A204.1 (cell line): Measurements from ENCODE around the gene TBX19.

ENCODE experiments used
- FAIRE-seq: peaks from 2 replicates; lab custom pipeline; 2012; peaks lifted over from hg19 to GRCh38; lab: Jason Lieb, UNC

TBX19 gene

GRCh38 chr1:168280296-168280927 lies at the start of gene TBX19:
Gene TBX19, plus strand, starts transcription at chr1:168280877. Its CDS starts 214 bp downstream, at chr1:168281091.
- FAIRE-seq = no peak

- no peak for FAIRE-seq
Observed at GRCh38 chr1:168234846-168235547, 45.7 kb upstream of the TBX19 start.

- no peak for FAIRE-seq
Observed at GRCh38 chr1:168235548-168235885, 45.2 kb upstream of the TBX19 start.

GRCh38 chr1:168235937-168236336 lies 44.7 kb upstream of the TBX19 start:
- no peak for FAIRE-seq

- no peak for FAIRE-seq
Observed at GRCh38 chr1:168236836-168237611, 43.7 kb upstream of the TBX19 start.

GRCh38 chr1:168243198-168243597 lies 37.5 kb upstream of the TBX19 start:
- FAIRE-seq = no peak

GRCh38 chr1:168243636-168244212 lies 37.0 kb upstream of the TBX19 start:
- FAIRE-seq = no peak

- FAIRE-seq = no peak
Observed at GRCh38 chr1:168245042-168245441, 35.6 kb upstream of the TBX19 start.

GRCh38 chr1:168246506-168246905 lies 34.2 kb upstream of the TBX19 start:
- no peak for FAIRE-seq

- FAIRE-seq = no peak
Observed at GRCh38 chr1:168252204-168252733, 28.4 kb upstream of the TBX19 start.

GRCh38 chr1:168256164-168256563 lies 24.5 kb upstream of the TBX19 start:
- no peak for FAIRE-seq

GRCh38 chr1:168257397-168257796 lies 23.3 kb upstream of the TBX19 start:
- no peak for FAIRE-seq

- no peak for FAIRE-seq
Observed at GRCh38 chr1:168259567-168259966, 21.1 kb upstream of the TBX19 start.

- FAIRE-seq = no peak
Observed at GRCh38 chr1:168260393-168260792, 20.3 kb upstream of the TBX19 start.

GRCh38 chr1:168261390-168261789 lies 19.3 kb upstream of the TBX19 start:
- FAIRE-seq = no peak

GRCh38 chr1:168263130-168263529 lies 17.5 kb upstream of the TBX19 start:
- no peak for FAIRE-seq

- no peak for FAIRE-seq
Observed at GRCh38 chr1:168264296-168264695, 16.4 kb upstream of the TBX19 start.

GRCh38 chr1:168265596-168265995 lies 15.1 kb upstream of the TBX19 start:
- no peak for FAIRE-seq

- no peak for FAIRE-seq
Observed at GRCh38 chr1:168266644-168267186, 14.0 kb upstream of the TBX19 start.

GRCh38 chr1:168271636-168272035 lies 9.0 kb upstream of the TBX19 start:
- FAIRE-seq = no peak

GRCh38 chr1:168273575-168273974 lies 7.1 kb upstream of the TBX19 start:
- no peak for FAIRE-seq

GRCh38 chr1:168279253-168279652 lies 1.4 kb upstream of the TBX19 start:
- FAIRE-seq = no peak
